DMS53 treated with DMSO at 0.1 percent for 48 hours (cell line): Measurements from ENCODE around the gene MAP2K5.
"Not testable (repeated sequence)": the region's sequence is repeated elsewhere in the genome, so short reads cannot be mapped to it uniquely, and the experiment has no call there.

Experiments
- DNase-seq: peaks from one replicate; lab custom pipeline; 2025; ENCODE audit not compliant: unreplicated experiment; lab: John Stamatoyannopoulos, UW

Gene MAP2K5

DNA sequence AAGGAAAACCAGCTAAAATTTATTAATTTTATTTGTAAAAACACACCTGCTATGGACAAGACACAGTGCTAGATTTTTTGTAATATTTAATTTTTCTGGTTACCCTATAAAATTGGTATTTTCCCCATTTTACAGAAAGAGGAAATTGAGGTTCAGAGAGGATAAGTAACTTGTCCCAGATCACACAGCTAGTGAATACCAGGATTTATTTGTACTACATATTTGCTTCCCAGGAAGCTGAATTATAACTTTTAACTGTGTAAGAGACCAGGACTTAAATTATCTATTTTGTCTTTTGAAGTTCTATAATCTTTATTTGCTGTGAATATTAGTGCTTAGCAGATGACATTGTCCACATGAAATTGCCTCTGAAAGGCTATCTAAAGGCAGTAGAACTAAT is 49.7 kb downstream of the MAP2K5 start:
- DNase-seq: no peak

DNA sequence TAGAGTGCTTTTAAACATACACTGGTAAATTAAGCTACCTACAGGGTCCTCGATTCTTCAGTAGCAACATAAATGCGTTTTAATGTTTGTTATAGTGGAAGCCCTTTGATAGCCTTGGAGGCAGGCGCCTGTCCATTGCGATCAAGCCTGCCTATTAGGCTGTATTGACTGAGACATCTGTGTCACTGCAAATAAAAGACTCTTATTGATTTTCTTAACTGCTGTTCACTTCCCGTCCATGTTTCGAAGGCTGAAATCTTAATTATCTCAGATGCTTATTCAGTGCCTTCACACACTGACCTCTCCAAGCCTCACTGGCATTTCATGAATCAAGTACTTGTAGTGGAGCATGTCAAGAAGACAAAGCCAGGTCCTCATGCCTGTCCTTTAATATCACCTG is 51.1 kb downstream of the MAP2K5 start:
- DNase-seq: no peak

DNA sequence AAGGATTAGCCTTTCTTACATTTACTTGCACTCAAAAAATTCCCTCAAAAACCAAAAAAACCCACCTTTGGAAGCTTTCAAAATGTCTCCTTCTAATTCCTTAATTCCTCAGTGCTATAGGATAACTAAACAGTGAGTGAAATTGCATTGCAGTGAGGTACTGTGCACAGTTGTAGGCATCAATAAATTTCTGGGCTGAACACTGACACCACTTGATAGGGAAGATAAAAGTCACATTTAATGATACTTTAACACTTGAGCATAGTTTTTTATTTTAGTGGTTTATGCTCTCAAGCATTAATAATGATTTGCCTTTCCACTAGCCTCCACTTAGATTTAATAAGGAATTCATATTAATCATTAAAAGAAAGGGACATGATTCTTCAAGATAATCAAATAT is 52.3 kb downstream of the MAP2K5 start:
- DNase-seq: no peak

DNA sequence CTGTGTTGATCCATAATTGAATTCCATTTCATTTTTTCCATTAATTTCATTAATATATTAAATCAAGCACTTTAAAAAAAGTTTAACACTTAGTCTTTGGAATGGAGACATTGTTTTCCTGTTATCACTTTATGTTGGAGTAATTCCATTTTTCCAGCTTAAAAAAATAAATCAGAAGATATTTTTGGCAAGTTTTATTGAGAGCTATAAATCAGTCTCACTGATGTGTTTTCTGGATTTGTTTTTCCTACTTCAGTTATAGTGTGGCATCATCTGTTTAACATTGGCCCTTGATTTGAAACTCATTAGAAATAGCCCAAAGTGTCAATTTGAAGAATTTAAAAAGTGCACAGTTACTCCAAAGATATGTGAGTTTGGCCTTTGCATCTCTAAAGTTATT is 53.1 kb downstream of the MAP2K5 start:
- DNase-seq: no peak

DNA sequence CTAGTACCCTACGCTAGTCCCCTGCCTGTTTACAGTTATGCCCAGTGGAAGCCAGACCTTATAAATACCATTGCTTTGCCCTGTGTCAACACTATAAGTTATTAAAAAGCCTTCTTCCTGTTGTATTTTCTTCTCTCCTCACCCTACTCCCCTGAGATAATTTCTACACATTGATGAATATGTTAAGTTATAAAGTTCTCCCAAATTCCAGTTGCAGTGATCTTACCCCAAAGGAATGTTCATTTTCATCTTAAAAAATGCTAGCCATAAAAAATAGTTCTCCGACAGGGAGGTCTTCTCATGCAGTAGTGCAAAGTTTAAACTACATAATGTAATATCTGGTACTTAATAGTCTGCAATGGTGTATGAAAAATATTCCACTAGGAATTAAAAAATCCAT is 58.6 kb downstream of the MAP2K5 start:
- DNase-seq: no peak

DNA sequence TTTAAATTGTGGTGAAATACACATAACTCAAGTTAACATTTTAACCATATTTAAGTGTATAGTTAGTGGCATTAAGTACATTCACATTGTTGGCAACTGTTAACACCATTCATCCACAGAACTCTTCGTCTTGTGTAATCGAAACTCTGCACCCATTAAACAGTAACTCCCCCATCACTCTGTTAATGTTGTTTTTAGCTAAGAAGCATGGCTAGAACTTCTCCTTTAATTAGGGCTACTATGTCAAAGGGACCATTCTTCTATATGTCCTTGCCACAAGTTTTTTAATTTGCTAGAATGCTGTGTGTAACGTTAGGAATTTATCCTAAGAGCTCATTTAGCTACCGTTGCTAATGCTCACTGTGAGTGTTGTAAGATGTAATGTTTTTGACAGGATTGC is 60.6 kb downstream of the MAP2K5 start:
- no peak for DNase-seq

DNA sequence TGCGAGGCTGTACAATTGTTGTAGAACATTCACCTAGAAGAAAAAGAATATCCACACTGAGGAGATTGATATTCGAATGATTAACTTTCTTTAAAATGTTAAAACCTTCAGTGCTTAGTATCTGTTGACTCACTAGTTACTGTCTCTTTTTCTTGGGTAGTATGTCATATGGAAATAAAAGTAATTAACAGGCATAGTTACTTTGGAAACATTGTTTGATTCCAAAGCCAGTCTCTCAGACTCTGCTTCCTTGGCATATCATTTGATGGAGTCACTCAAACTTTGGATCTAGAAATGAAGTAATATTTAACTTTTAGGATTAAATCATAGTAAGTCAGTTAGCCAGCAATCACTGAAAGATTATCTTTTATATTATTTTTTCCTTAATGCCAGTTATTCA is 63.4 kb downstream of the MAP2K5 start:
- no peak for DNase-seq

DNA sequence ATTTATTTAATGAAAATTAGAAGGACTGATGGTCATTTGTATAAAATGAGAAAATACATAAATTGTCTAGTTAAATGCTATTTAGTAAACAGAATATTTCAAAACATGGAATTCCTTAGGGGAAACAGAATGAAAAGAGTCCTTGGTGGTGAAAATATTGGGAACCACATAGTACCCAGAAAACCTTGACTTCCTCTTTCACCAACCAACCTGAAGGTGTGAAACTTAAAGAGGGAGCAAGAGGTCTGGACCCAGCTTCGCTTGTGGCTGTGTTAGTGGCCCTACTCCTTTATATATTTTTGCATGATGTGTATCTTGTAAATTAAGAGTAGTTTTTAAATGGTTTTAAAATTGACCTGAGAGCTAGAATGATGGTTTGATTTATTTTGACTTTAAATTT is 64.2 kb downstream of the MAP2K5 start:
- DNase-seq: no peak

DNA sequence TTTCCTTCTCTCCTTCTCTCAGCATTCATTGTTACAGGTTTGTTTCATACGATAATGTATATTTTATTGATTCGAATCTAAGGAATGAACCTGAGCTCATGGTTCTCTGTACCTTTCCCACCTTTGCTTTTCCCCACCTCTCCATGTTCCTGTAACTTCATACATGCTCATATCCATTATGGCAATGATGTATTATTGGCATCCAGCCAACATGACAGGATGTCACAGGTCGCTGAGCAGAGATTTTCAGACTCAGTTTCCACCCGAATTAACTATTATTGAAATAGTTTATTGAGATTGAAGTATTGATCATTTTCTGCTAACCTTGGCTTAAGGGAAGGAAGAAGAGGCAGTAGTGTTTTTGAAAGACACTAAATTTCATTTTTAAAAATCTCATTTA is 64.8 kb downstream of the MAP2K5 start:
- DNase-seq: no peak

DNA sequence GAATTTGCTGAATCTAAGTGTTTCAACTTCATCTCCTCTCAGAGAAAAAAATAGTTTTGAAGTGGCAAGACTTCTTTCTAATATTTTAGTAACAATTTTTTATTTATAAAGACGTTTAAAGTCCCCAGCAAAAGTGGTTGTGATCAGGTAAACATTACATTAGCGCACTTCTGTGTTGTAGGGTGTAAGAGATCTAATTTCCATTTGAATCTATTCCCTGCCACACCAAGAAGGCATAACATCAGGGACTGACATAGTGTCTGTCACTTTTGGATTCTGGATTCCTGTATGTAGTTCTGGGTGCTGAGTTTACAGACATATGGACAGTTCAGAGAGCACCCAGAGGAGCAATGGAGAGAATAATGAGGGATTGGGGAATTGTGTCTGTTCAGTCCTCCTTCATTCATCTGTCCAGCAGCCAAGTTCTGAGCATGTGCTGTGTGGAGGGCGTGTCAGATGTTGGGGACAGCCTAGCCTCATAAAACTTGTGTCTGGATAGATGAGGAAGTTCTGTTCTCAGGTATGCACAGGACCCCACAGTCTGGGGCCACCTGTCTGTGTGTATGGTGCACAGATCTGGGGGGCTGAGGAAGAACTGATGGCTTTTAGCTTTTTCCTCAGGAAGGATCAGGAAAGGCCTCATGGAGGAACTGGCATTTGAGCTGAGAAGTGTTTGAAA is 65.6 kb downstream of the MAP2K5 start:
- no peak for DNase-seq

DNA sequence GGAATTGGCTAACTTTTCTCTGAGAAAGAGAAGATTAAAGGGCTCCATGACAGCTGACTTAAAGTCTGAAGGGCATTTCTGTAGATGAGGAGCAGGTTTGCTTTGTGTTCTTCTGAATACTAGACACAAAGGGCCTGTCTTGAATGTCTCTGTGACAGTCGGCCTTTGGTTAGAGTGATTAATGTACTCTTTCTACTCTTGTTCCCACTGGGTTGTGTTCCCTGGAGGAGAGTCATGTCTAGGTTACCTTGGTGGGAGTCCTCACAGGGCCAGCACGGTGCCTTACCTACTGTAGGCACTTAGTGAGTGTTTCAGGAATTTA is 66.1 kb downstream of the MAP2K5 start:
- DNase-seq: no peak

DNA sequence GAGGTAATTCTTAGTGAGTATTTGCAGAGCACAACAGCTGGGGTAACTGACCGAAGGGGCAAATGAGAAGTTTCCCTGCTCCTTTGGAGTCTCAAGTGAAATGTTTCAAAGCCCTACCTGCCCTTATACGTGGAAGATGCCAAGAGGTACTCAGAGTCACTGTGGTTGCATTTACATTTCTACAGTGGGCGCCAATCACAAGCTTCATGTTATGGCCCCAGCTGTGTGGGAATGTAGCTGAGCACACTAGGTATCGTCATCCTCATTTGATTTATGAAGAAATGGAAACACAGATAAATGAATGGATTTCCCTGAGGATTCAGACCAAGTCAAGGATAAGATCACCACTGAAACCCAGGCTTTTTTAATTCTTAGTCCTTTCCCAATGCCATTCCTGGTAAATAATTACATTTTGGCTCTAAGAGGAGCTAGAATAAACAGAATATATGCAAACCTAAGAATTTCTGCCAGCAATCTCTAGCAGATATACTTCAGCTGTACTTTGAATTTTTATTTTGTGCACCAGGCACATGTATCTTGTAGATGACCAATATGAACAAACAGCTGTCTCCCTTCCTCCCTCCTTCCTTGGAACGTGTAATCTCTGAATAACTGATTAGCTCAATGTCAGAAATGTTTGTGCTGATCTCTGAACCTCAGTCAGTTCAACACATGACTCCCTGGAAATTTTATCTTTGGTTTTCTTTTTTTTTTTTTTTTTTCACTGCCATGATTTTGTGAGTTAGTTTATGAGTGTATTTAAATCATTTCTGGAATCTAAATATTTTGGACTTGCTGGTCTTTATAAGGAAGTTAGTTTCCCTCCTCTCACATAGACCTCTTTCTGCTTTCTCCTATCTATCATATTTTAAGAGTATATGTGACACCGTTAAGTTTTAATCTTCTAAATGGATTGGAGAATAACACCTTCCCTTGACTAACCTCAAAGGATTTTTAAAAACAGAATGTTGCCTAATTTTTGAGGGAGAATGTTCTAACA is 69.2 kb downstream of the MAP2K5 start:
- no peak for DNase-seq

DNA sequence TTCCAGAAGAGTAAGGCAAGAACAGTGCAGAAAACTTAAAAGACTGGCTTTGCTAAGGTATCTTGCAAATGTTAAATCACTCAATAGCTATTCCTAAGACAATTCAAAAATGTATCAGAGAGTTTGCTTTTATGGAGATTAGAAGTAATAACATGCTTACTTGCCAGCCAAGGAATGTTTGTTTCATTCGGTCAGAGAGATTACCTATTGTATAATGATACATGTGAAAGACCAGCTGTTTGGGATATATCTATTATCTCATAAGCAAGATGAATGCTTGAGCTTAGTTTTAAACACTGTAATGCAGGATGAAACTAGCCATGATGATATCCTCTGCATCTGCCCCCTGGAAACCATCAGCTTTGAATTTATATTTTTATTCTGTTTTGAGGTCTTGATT is 70.7 kb downstream of the MAP2K5 start:
- no peak for DNase-seq

DNA sequence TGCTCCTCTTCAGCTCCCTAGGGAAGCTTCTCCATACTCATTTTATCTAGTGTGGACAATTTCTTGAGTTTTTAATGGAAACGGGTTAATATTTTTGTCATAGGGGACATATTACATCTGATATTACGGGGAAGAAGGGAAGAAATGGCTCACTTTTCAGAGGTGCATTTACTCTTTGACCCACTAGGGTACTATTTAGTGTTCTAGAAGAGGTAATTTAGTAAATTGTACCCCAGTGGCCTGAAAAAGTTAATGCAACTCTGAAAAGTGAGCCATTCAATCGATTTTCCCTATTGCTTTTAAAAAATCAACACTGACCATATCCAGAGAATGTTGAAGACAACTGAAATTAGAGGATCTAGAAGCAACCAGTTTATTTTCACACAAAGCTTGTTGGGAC is 71.2 kb downstream of the MAP2K5 start:
- no peak for DNase-seq

DNA sequence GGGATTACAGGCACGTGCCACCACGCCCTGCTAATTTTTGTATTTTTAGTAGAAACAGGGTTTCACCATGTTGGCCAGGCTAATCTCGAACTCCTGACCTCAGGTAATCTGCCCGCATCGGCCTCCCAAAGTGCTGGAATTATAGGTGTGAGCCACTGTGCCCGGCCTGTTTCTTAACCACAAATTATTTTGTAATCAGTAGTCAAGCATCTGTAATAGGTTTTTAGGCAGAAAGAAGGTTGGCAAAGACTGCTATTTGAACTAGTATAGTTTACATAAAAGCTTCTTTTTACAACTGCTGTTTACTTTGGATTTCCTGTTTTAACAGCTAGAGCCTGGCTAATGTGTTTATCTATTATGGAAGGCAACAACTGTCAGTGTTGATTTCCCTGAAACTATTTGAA is 72.6 kb downstream of the MAP2K5 start:
- DNase-seq: peak; percentile 6

DNA sequence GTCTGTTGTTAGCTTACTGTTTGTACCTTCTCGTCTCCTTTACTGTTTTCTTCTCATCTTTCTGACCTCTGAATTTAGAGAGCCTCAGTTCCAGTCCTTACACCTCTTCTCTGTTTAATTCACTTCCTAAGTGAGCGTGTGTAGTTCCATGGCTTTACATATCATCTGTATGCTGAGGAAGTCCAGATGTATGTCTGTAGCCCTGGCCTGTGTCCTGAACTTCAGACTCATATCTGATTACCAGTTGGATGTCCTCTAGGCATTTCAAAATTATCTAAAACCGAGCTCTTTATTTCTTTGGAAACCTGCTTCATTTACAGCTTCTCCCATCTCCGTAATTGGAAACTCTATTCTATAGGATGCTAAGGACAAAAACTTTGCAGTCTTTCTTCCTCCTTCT is 75.8 kb downstream of the MAP2K5 start:
- no peak for DNase-seq

DNA sequence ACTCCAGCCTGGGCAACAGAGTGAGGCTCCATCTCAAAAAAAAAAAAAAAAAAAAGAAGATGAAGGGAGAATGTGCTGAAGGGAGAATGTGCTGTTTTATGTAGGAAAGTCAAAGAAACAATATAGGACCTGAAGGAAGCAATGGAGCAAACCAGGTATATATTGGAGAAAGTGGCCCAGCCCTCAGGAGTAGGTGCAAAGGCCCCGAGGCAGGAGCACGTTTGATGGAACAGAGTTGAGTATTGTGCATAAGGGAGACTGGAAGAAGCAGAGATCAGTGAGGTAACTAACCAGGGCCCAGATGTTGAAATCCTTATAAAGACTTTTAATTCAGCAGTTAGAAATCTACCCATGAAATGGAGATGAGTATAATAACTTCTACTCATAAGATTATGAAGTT is 79.6 kb downstream of the MAP2K5 start:
- no peak for DNase-seq

DNA sequence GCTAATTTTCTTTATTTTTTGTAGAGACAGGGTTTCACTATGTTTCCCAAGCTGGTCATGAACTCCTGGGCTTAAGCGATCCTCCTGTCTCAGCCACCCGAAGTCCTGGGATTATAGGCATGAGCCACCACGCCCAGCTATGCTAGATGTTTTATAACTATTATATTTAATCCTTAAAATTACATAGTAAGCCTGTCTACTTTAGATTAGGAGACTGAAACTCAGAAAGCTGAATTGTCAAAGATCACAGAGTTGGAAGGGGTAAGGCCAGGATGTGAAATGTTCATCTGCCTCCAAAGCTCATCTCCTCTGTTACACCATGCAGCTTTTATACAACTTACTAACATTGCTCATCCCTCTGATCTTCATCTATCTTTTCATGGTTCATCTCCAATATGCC is 89.8 kb downstream of the MAP2K5 start:
- no peak for DNase-seq

DNA sequence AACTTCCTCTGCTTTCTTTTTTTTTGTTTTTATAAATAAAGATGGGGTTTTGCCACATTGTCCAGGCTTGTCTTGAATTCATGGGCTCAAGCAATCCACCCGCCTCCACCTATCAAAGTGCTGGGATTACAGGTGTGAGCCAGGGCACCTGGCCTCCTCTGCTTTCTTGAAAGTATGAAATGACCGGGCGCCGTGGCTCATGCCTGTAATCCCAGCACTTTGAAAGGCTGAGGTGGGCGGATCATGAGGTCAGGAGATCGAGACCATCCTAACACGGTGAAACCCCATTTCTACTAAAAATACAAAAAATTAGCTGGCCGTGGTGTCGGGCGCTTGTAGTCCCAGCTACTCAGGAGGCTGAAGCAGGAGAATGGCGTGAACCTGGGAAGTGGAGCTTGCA is 93.4 kb downstream of the MAP2K5 start:
- not testable (repeated sequence) for DNase-seq

DNA sequence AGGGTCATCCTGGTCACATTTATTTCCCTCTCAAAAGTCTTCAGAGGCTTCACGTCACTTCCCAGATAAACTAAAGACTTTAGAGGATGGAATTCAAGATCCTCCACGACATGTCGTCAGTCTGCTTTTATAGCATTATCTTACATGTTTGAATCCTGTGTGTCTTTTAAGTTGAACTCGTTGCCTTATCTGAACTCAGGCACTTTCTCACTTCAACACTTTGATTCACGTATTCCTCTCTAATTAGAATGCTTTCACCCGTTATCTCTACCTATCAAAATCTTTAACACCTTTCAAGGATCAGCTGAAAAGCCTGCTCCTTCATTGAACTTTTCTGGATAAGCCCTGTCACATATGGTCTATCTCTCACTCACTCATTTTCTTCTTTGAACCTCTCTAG is 97.1 kb downstream of the MAP2K5 start:
- no peak for DNase-seq

DNA sequence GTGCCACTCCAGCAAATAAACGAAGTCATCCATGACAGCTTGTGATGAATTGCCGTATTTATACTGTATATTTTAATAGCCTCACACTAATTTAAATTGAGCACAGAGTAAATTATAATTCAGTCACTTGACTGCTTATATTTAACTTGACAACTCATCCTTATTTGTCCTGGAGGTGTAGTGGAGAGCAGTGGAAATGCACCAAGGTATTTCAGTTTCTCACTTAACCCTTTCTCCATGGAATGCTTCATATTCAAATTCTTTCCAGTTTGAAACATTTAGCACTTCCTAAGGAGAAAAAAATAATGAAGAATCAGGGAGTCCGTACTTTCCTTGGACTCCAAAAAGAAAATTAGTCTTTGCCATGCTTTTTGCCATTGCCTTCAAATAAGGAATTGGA is 99.0 kb downstream of the MAP2K5 start:
- DNase-seq: no peak

DNA sequence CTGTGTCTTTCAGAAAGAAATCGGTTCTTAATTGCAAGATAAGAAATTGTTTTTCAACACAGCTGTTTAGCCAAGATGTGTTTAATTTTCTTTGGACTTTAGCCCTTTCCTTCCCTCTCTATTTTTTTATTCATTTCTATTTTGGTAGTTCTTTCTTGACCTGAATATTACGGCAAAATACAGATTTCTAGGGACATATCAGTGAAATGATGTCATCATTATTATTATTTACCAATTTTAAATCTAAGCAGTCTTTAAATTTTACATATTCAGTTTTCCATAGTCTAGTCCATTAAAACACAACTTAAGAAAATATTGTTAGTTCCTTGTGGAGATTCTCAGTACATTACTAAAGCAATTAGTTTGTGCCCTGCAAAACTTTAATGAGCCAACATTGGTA is 104.3 kb downstream of the MAP2K5 start:
- no peak for DNase-seq

DNA sequence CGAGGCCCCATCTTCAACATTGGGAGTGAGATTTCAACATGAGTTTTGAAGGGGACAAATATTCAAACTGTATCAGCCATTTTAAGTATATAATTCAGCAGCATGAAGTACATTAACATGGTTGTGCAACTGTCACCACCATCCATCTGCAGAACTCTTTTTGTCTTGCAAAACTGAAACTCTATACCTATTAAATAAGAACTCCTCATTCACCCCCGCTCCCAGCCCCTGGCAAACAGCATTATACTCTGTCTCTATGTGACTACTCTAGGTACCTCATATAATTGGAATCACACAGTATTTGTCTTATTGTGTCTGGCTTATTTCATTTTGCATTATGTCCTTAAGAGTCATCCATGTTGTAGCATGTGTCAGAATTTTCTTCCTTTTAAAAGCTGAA is 110.1 kb downstream of the MAP2K5 start:
- no peak for DNase-seq
